ENCODE data around the gene TRAPPC10. TPM values are rescaled to one million over a fixed set of nuclear protein-coding genes. Genes with fewer than 3 reads are reported as not detected.

The TRAPPC10 gene
- polyA plus RNA-seq, 1 of the 3 experiments (the other 2 are of a cell fraction): 17.5 TPM

GRCh38 chr21:44017601-44018000 is 5.5 kb downstream of the TRAPPC10 start (continued):
- no peak for TF ChIP-seq REST (IDR thresholded peaks at IDR 0.05; ENCODE audit: low read depth, low read length)
- no peak for TF ChIP-seq PBX3 (IDR thresholded peaks at IDR 0.05)
- no peak for TF ChIP-seq SIN3A (IDR thresholded peaks at IDR 0.05; ENCODE audit: borderline replicate concordance, low read depth, low read length)

GRCh38 chr21:44018127-44018526 is 6.0 kb downstream of the TRAPPC10 start:
- Histone ChIP-seq H3K4me3 (ENCODE audit: low read depth in 2 of 2, low read length in 1 of 2) (no peak overlapping the region), H3K9me2 (no peaks in the 10 kb centered on the region), H3K27ac (ENCODE audit: low read depth in 2 of 2, low read length in 1 of 2) (no peak overlapping the region), H3K9ac (no peak overlapping the region), H3K79me2 (ENCODE audit: insufficient read depth) (peaks cover 100% of the 10 kb centered on the region), H3K27me3 (ENCODE audit: insufficient read depth) (no peaks in the 10 kb centered on the region), H3K36me3 (replicated peaks in 1 of 2; ENCODE audit: control insufficient read depth in 1 of 2, insufficient read depth in 2 of 2, low read length in 1 of 2) (no peaks in the 10 kb centered on the region), H3K9me3 (no peaks in the 10 kb centered on the region), H2AFZ (ENCODE audit: low read depth) (no peak overlapping the region), H3K4me1 (ENCODE audit: control insufficient read depth in 1 of 2, insufficient read depth in 2 of 2, low read depth in 1 of 2, low read length in 1 of 2) (peaks cover 11 to 13% of the 10 kb centered on the region in 2 experiments; a peak in 3 of 4 replicates), H4K20me1 (ENCODE audit: insufficient read depth) (peaks cover 95% of the 10 kb centered on the region), H3F3A (replicated peaks; ENCODE audit: insufficient read depth) (peaks cover 7% of the 10 kb centered on the region), H3K4me2 (no peak overlapping the region)
- ChIA-PET CTCF (no interaction called here), POLR2A (no interaction called here)
- WGBS (ENCODE audit: low lambda C conversion rate): 100% methylated on average over 5 of the region's 5 CpGs
- DNase-seq: no peak
- TF ChIP-seq IRF3 (IDR thresholded peaks at IDR 0.05; ENCODE audit: low read depth, low read length) (no peak), NRF1 (IDR thresholded peaks at IDR 0.05; ENCODE audit: low read depth, low read length) (no peak), TCF12 (IDR thresholded peaks at IDR 0.05) (no peak), NFIC (IDR thresholded peaks at IDR 0.05; ENCODE audit: borderline replicate concordance) (no peak), PBX3 (IDR thresholded peaks at IDR 0.05) (no peak), YY1 (IDR thresholded peaks at IDR 0.05; ENCODE audit: low read depth) (no peak), RFX5 (IDR thresholded peaks at IDR 0.05; ENCODE audit: low read length) (no peak)
